Urinary bladder (tissue), 4 donors: Measurements from ENCODE around the gene USP20. TPM values are rescaled to one million over a fixed set of nuclear protein-coding genes. Genes with fewer than 3 reads are reported as not detected.

ENCODE experiments used
- DNase-seq: peaks from one replicate; pipeline ENCODE4 v3.0.0-alpha.2; 2015; ENCODE audit errors: extremely low spot score
- H3K27ac ChIP-seq: one replicate; pipeline ENCODE4 v1.5.1; 2013; ENCODE audit warnings: low read depth, mild to moderate bottlenecking, moderate library complexity
- H3K36me3 ChIP-seq: one replicate; pipeline ENCODE4 v1.6.1; 2013; ENCODE audit warnings: mild to moderate bottlenecking, moderate library complexity; ENCODE audit not compliant: insufficient read depth
- H3K4me1 ChIP-seq: one replicate; pipeline ENCODE4 v1.6.1; 2013; ENCODE audit warnings: mild to moderate bottlenecking, moderate library complexity; ENCODE audit not compliant: insufficient read depth
- H3K4me3 ChIP-seq: one replicate; pipeline ENCODE4 v1.5.1; 2013; ENCODE audit warnings: low read depth, low read length
- WGBS: extraction: QIAGEN DNeasy Blood & Tissue Kit; methylation state at CpG from one replicate; pipeline ENCODE4 v1.1.7; 2013; 5-methylcytosine and 5-hydroxymethylcytosine counted together
- polyA plus RNA-seq: library from polyadenylated mRNA; stranded (reverse); fragments of 200-250 nt; gene quantifications from one replicate; pipeline ENCODE4 v1.2.3, GENCODE V29; 2013
- total RNA-seq: library from RNA; depleted of rRNA; stranded (reverse); fragments of >200 nt; gene quantifications from one replicate; pipeline ENCODE4 v1.2.3, GENCODE V29; 2014
- donor health status: healthy with polysubstance abuse.
- donor health status: healthy.

USP20 gene
- total and polyA plus RNA-seq, 2 donors, result 7.7 to 38.7 TPM

DNA sequence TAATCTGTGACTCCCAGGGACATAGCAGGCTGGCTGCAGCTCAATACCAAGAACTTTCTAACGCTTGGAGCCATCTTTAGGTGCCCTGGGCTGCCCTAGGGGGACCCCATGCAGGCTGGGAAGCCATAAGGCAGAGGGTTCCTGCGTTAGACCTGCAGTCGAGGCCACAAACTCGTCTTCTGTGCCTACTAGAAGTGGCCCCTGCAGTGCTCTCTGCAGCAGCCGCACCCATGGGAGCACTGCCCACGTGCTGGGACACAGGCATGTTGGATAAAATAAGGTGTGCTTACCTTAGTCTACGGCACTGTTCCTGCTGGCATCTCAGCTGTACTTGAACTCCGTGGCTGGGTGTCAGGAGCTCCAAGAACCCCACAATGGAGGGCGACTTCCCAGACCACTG is 22.9 kb upstream of the USP20 start:
- no peaks in the 10 kb centered on the region for H3K36me3 ChIP-seq
- H3K27ac ChIP-seq, result no peak overlapping the region
- H3K4me1 ChIP-seq, result no peaks in the 10 kb centered on the region
- H3K4me3 ChIP-seq, result no peak overlapping the region
- DNase-seq, result no peak
- 88% methylated on average over 9 of the region's 9 CpGs for WGBS

DNA sequence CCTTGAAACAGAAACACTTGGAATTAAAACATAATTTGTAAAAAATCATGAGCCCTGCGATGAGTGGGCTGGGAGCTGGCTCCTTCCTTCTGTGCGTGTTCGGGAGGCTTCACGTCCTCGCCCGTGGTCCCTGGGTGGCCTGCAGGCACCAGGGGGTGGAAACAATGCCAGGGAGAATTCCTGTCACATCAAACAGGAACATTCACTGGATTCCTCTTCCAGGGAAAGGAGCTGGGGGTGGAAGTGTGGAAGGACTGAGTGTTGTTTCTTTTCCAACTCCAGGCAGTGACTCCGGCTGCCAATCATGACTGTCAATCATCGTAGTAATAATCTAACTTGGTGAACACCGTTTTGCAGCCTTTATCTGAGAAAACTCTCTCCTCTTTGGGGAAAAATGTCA is 21.6 kb upstream of the USP20 start:
- no peaks in the 10 kb centered on the region for H3K36me3 ChIP-seq
- DNase-seq, result no peak
- H3K27ac ChIP-seq, result no peak overlapping the region
- WGBS, result 84% methylated on average over 9 of the region's 9 CpGs
- no peaks in the 10 kb centered on the region for H3K4me1 ChIP-seq
- no peak overlapping the region for H3K4me3 ChIP-seq

DNA sequence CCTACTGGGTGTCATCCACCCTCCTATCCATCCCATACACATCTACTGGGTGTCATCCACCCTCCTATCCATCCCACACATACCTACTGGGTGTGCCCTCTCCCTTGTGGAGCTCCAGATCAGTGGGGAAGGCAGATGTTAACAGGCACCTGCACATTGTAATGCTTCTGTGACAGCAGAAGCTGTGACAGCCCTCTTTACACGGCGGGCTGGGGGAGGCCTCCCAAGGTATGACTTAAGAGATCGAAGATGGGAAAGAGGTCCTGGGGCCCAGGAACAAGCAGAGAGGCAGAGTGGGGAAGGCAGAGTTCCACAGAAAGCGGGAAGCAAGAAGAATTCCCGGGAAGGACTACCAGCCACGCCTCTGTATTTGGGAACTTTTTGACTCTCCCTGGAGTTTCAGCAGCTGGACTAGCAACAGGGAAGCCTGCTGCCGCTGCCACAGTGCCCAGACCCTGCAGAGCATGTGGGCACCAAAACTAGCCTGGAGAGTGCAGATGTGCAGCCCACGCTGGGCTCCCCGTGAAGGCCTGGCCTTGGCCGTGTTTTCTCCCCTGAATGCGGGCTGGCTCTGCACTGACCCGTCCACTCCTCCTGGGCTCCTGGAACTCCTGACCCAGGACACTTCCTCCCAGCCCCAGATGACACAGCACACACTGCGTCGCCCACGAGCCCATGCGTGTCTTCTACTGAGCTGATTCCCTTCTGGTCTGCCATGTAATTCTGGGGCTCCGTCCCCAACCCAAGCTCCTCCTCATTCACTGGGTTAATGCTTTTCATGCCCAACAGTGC is 20.6 kb upstream of the USP20 start:
- Histone ChIP-seq H3K4me1 (no peaks in the 10 kb centered on the region), H3K36me3 (no peaks in the 10 kb centered on the region), H3K27ac (no peak overlapping the region), H3K4me3 (no peak overlapping the region)
- DNase-seq, result no peak
- WGBS, result 87% methylated on average over 17 of the region's 17 CpGs

DNA sequence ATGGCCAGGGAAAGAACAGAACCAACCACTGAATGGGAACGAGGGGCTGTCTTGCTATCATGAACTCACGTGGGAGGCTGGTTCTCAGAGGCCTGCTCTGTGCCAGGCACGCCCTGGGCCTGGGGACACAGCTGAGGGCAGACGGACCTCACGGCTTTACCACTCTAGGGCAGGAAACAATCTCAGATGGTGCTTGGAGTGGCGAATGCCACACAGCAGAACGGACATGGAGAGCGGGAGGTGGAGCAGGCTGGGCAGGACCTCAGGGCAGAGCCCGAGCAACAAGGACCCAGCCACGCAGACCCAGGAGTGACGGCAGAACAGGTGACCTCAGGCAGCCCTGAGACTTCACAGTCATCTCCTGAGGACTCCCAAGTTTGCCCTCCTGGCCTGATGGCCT is 20.0 kb upstream of the USP20 start:
- Histone ChIP-seq H3K36me3 (no peaks in the 10 kb centered on the region), H3K4me1 (no peaks in the 10 kb centered on the region), H3K4me3 (no peak overlapping the region), H3K27ac (no peak overlapping the region)
- DNase-seq, result no peak
- WGBS, result 89% methylated on average over 11 of the region's 11 CpGs

DNA sequence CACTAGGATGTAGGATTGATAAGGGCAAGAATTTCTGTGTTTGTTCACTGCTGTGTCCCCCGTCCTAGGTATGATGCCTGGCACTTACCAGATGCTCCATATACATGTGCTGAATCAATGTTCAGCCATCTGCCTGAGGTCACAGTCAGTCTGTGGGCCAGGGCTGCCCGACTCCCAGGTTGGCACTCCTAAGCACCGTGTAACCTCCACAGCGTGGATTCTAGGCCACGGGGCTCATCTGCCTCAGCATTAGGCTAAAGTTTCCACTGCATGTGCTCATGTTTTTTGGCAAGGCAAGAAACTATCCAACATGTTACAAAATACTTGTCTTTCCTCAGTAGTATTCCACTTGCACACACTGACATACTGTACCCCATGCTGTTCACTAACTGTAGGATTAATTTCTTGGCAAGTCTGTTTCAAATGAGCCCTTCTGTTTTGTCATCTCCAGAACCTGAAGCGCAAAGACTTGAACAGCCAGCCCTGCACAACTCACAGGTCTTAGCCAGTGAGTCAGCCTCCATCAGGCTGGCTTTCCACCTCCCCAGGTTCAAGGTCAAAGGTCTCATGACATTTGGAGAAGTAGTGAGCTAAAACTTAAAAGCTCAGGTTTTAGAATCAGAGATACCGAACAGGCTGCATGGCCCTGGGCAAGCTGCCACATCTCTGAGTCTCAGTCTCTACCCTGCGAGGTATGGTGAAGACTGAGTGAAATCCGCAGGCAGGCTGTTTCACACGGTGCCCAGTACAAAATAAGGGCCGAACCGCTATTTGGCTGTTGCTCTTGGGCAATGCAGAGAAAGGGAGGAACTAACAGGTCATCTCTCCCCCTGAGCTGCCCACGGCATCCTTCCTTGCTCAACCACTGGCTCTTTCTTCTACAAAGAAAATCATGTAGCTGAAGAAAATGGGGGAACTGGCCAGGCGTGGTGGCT is 18.5 kb upstream of the USP20 start:
- Histone ChIP-seq H3K36me3 (no peaks in the 10 kb centered on the region), H3K4me1 (no peaks in the 10 kb centered on the region), H3K4me3 (no peak overlapping the region), H3K27ac (no peak overlapping the region)
- 91% methylated on average over 14 of the region's 14 CpGs for WGBS
- no peak for DNase-seq

DNA sequence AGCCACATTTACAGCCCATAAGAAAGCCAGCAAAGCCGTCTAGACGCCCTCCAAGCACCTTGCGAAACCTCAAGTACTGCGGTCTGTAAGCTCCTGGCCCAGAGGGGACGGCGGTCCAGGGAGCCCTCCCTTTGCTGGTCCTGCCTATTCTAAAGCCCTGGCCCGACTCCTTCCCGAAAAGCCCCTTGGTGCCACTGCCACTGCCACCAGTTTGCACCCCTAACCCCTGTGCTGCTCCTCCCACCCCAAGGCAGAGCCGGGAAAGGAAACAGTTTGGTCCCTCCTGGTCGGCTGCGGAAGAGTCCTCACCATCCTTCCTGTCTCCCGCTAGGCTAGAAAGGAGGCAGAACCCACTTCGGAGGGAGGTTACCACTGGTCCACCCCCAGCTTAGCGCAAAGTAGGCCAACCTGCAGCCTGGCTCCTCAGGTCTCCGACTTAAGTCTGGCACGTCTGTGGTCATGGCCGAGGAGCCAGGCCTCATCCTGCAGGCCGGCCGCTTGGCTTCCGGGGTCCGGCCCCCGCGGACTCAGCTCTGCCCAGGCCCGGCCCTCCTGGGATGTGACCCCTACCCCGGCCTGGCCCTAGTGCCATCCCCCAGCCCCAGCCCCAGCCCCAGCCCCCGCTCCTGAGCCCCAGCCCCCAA is 12.2 kb upstream of the USP20 start:
- peak overlapping the region; percentile 86 for H3K4me3 ChIP-seq
- no peak overlapping the region for H3K27ac ChIP-seq
- WGBS, result 17% methylated on average over 26 of the region's 26 CpGs
- DNase-seq, result no peak
- peaks cover 2% of the 10 kb centered on the region for H3K36me3 ChIP-seq
- H3K4me1 ChIP-seq, result no peaks in the 10 kb centered on the region

DNA sequence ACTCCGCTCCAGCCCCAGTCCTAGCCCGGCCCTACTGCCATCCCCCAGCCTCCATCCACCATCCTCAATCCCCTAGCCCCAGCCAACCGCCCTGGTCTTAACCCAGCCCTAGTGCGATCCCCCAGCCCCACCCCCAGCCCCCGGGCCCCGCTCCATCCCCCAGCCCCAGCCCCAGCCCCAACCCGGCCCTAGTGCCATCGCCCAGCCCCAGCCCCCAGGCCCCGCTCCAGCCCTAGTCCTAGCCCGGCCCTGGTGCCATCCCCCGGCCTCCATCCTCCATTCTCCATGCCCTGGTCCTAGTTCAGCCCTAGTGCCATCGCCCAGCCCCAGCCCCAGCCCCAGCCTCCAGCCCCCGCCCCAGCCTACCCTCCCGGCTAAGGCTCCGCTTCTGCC is 11.7 kb upstream of the USP20 start:
- WGBS, result under 1% methylated on average over 15 of the region's 15 CpGs
- Histone ChIP-seq H3K36me3 (peaks cover 2% of the 10 kb centered on the region), H3K27ac (no peak overlapping the region), H3K4me3 (peak overlapping the region; percentile 86), H3K4me1 (no peaks in the 10 kb centered on the region)
- no peak for DNase-seq

DNA sequence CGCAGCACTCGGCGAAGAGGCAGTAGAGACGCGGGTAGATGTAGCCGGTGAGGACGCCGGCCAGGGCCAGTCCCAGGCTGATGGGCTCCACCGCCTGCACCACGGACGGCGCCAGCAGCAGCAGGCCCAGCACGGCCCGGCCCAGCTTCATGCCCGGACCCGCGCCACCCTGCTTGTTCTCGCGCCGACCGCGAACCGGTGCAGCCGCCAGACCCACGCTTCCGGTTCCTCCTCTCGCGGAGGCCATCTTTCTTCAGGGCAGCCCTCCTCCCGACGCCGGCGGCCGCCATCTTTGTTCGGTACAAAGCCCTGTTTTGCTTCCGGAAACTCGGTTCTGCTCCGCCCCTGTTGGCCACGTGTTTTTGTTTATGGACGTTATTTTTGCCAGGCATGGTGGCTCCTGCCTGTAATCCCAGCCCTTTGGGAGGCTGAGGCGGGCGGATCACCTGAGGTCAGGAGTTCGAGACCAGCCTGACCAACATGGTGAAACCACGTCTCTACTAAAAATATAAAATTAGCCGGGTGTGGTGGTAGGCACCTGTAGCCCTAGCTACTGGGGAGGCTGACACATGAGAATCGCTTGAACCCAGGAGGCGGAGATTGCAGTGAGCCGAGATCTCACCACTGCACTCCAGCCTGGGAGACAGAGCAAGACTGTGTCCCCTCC is 11.2 kb upstream of the USP20 start, which contains the start of gene TOR1A:
Gene TOR1A, minus strand, starts transcription at position 202 of the 667 bp plus-strand sequence. Its CDS starts 51 bp downstream, at position 151.
- Histone ChIP-seq H3K4me3 (peak within 1 kb of the TSS; percentile 86), H3K36me3 (peaks cover 3% of the 10 kb centered on the region), H3K4me1 (no peaks in the 10 kb centered on the region), H3K27ac (no peak within 1 kb of the TSS)
- WGBS, result 5% methylated on average over 47 of the region's 47 CpGs
- DNase-seq, result peak; percentile 86

DNA sequence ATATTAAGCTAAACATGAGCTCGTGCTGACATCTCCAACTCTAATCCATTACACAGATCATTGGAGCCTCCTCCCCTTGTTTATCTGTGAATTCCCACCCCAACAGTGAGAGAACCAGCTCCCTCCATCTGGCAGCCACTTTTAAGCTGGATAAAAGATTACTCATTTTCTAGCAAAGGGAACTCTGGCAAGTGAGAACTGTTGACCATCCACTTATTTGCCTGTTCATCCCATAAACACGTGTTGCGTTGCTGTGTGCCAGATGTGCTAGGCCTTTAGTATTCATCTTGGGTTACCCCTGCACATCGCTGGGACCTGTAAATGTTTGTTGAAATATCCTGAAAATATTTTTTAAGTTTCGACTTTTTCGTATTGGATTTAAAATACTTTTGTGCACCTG is 8.9 kb upstream of the USP20 start:
- no peaks in the 10 kb centered on the region for H3K4me1 ChIP-seq
- H3K27ac ChIP-seq, result no peak overlapping the region
- H3K36me3 ChIP-seq, result peaks cover 5% of the 10 kb centered on the region
- DNase-seq, result no peak
- H3K4me3 ChIP-seq, result no peak overlapping the region
- WGBS, result 73% methylated on average over 6 of the region's 6 CpGs

DNA sequence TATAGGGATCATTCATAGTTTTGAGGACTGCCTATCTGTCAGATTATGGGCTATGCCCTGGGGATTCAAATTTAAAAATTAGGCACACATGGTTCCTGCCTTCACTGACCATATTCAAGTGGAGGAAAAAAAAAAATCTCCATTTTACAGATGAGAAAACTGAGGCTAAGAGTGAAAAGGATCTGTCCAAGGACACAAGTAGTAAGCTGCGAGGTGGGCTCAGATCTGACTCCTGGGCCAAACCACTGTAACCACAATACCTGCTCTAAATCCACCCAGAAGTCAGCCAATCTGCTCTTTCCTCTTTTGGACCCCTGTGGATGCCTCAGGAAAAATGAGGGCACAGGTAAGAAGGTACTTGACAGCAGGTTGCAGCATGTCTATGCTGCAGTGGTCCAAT is 8.5 kb upstream of the USP20 start:
- no peak overlapping the region for H3K27ac ChIP-seq
- H3K36me3 ChIP-seq, result peaks cover 5% of the 10 kb centered on the region
- WGBS, result 96% methylated on average over 1 of the region's 1 CpG
- no peak for DNase-seq
- no peaks in the 10 kb centered on the region for H3K4me1 ChIP-seq
- H3K4me3 ChIP-seq, result no peak overlapping the region

DNA sequence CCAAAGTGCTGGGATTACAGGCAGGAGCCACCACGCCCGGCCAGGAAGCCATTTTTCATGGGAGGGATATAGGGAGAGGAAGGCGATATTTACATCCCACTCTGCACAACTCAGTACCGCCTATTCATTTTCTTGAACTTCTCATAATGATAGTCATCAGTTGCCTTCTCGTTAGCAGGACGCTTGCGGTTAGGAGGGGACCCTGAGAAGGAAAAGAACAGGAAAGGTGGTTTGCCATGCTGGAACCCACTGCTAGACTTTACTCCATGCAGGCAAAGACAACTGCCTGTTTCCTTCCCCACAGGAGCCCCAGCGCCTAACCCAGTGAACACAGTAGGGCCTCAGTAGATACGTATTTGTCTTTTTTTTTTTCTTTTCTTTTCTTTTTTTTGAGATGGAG is 7.2 kb upstream of the USP20 start:
- no peak for DNase-seq
- 91% methylated on average over 9 of the region's 9 CpGs for WGBS
- peaks cover 2% of the 10 kb centered on the region for H3K36me3 ChIP-seq
- no peaks in the 10 kb centered on the region for H3K4me1 ChIP-seq
- H3K4me3 ChIP-seq, result no peak overlapping the region
- H3K27ac ChIP-seq, result no peak overlapping the region

DNA sequence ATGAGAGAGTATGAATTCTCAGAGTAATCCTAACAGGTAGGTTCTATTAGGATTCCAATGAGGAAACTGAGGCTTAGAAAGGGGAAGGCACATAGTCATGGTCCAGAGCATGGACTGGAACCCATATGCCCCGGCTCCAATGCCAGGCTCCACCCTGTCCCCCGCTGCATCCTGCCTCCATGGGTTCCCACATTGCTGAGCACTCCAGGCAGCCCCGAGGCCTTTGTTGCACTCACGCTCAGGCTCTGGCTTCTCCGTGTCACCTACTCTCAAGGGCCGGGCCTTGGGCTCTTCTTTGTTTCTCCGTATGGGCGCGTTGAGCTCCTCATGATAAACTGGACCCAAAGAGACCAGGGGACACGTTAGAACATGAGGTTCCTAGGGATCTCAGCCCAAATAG is 6.3 kb upstream of the USP20 start:
- H3K36me3 ChIP-seq, result peaks cover 2% of the 10 kb centered on the region

DNA sequence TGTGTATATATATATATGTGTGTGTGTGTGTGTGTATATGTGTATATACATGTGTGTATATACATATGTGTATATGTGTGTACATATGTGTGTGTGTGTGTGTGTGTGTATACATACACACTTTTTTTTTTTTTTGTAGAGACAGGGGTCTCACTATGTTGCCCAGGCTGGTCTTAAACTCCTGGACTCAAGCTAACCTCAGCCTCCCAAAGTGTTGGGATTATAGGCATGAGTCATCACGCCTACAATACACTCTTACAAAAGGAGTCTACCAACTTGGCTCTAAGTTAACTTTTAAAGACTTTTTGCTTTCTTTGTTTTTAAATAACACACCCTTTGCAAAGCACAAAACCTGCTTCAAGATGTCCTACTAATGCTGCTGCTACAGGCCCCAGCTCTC is 2.3 kb upstream of the USP20 start:
- 84% methylated on average over 1 of the region's 1 CpG for WGBS
- Histone ChIP-seq H3K36me3 (peaks cover 2% of the 10 kb centered on the region), H3K4me3 (no peak overlapping the region), H3K4me1 (no peaks in the 10 kb centered on the region), H3K27ac (no peak overlapping the region)
- no peak for DNase-seq

More for the DNA sequence above, 6.3 kb upstream of the USP20 start:
- H3K4me1 ChIP-seq, result no peaks in the 10 kb centered on the region
- H3K4me3 ChIP-seq, result no peak overlapping the region
- DNase-seq, result no peak
- H3K27ac ChIP-seq, result no peak overlapping the region
- 94% methylated on average over 10 of the region's 10 CpGs for WGBS
